SJCRH30 (cell line): ENCODE results near the gene DDA1. TPM values are rescaled to one million over a fixed set of nuclear protein-coding genes. Genes with fewer than 3 reads are reported as not detected.

Experiments
- DNase-seq, 2 experiments: peaks; one replicate each; pipeline ENCODE4 v3.0.0-alpha.2; 2015 to 2020
- H3K27ac ChIP-seq: fragments of 250-450 bp; sonication (Bioruptor Pico); 2 replicates; pipeline ENCODE4 v1.5.1; 2020; ENCODE audit warnings: mild to moderate bottlenecking, moderate library complexity
- H3K27me3 ChIP-seq: fragments of 250-450 bp; sonication (Bioruptor Pico); 2 replicates; pipeline ENCODE4 v1.5.1; 2020; ENCODE audit warnings: mild to moderate bottlenecking, moderate library complexity
- H3K36me3 ChIP-seq: fragments of 250-450 bp; sonication (Bioruptor Pico); 2 replicates; pipeline ENCODE4 v1.5.1; 2020; ENCODE audit warnings: mild to moderate bottlenecking, moderate library complexity
- H3K4me1 ChIP-seq: fragments of 250-450 bp; sonication (Bioruptor Pico); 2 replicates; pipeline ENCODE4 v1.5.1; 2020; ENCODE audit warnings: mild to moderate bottlenecking, moderate library complexity
- H3K4me3 ChIP-seq: fragments of 250-450 bp; sonication (Bioruptor Pico); 2 replicates; pipeline ENCODE4 v1.5.1; 2020; ENCODE audit warnings: mild to moderate bottlenecking, moderate library complexity
- H3K9me3 ChIP-seq: fragments of 250-450 bp; sonication (Bioruptor Pico); replicated peaks from 2 replicates; pipeline ENCODE4 v1.5.1; 2020; ENCODE audit warnings: mild to moderate bottlenecking, moderate library complexity
- total RNA-seq: library from RNA; depleted of rRNA; stranded (reverse); fragments of >200 nt; shearing (Covaris generic); gene quantifications from 2 replicates; pipeline ENCODE4 v1.2.3, GENCODE V29; 2014

DDA1 gene
- total RNA-seq, 1 experiment from 2014 or later: 34.2 TPM

DNA sequence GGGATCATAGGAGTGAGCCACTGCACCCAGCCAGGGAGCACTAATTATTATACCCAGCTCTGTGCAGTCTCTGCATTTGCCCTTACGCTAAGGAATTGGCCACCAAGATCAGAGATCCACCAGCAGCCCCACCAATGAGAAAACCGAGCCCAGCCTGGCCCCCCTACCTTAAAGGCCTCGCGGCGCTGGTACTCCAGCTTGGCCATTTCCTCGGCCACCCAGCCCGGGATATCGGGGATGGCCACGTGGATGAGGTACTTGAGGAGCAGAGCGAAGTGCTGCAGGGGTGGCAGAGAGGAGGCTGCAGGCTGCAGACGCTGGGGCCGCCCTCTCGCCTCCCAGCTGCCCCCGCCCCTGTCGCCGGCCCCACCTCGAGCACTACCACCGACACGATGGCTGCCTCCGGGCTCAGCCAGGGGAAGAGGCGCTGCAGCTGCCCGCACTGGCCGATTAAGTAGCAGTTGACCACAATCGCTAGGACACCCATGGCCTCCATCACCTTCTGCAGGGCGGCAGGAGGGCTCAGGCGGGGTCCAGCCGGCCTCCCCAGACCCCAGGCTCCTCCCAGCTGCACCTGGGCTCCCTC lies 17.8 kb downstream of the DDA1 start:
- H3K27ac ChIP-seq: no peak overlapping the region
- no peaks in the 10 kb centered on the region for H3K9me3 ChIP-seq
- no peaks in the 10 kb centered on the region for H3K27me3 ChIP-seq
- no peaks in the 10 kb centered on the region; the same call in 1 of the 2 replicates for H3K4me1 ChIP-seq
- H3K4me3 ChIP-seq: no peak overlapping the region
- H3K36me3 ChIP-seq: no peaks in the 10 kb centered on the region
- DNase-seq: no peak

DNA sequence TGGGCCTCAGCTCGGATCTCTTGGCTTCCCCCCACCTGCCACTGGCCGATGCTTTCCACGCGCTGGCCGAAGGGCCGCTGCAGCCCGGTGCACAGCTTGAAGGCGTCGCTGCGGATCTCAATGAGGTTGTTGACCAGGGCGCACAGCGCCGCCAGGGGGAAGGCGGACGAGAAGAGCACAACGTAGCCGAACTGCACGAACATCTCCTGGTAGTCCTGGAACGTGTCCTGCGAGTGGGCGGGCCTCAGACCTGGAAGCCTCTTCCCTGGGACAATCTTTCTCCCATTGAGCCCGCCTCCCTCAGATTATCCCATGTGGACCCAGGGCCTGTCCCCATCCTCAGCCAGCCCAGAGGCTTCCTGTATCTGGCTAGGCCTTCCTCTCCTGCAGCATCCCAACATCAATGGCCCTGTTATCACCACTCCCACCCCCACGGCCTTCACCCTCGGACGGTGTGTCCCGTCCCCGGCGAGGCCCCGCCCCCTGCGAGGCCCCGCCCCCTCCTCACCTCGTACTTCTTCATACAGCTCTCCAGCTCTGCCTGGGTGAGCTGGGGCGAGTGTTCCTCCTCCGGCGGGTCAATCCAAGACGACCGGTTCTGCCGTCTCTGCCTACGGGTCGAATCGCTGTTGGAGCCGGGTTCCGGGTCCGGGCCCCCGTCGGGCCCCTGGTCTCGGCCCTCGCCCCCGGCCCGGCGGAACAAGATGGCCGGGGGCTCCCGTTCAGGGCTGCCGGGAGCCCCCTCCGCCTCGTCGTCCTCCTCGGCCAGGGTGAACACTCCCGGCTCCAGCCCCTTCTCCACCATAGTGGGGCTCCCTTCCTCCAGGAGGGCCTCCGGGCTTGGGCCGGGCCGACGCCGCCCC lies 18.5 kb downstream of the DDA1 start:
- Histone ChIP-seq H3K9me3 (no peaks in the 10 kb centered on the region), H3K36me3 (no peaks in the 10 kb centered on the region), H3K27ac (no peak overlapping the region), H3K27me3 (no peaks in the 10 kb centered on the region), H3K4me3 (no peak overlapping the region), H3K4me1 (no peaks in the 10 kb centered on the region; the same call in 1 of the 2 replicates)
- no peak for DNase-seq

DNA sequence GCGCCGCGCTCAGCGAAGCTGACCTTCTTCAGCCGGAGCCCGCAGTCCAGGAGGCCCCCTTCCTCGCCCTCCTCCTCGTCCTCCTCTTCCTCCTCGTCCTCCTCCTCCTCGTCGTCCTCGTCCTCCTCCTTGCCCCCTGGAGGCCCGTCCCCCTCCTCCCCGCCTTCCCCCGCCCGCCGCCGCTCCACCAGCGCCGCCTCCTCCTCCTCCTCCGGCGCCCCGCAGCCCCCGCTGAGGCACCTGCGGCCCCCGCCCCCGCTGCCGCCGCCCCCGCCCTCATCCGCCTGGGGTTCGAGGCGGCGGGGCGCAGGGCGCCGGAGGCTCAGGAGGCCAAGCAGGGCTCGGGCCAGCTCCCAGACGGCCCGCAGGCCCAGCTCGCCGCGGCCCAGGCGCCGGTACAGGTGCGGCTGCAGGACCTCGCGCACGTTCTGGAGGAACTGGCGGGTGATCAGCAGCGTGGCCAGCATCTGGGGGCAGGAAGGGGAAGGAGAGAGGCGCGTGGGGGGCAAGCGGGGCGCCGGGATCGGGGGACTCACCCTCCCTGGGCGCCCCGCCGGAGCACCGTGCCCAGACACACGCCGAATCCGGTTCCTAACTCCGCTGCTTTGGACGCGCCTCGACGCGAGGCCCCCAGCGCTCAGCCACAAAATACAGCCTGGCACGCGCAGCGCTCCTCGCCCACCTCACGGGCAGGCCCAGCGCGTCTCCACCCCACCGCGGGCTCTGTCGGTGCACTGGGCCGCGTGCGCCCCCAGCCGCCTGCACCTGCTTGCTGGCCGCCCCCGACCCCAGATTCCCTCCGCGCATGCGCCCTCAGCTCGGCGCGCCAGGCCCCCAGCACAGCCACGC lies 19.4 kb downstream of the DDA1 start:
- H3K4me3 ChIP-seq: no peak overlapping the region
- no peaks in the 10 kb centered on the region for H3K9me3 ChIP-seq
- DNase-seq: no peak
- no peaks in the 10 kb centered on the region for H3K27me3 ChIP-seq
- no peaks in the 10 kb centered on the region; the same call in 1 of the 2 replicates for H3K4me1 ChIP-seq
- H3K27ac ChIP-seq: no peak overlapping the region
- H3K36me3 ChIP-seq: no peaks in the 10 kb centered on the region

DNA sequence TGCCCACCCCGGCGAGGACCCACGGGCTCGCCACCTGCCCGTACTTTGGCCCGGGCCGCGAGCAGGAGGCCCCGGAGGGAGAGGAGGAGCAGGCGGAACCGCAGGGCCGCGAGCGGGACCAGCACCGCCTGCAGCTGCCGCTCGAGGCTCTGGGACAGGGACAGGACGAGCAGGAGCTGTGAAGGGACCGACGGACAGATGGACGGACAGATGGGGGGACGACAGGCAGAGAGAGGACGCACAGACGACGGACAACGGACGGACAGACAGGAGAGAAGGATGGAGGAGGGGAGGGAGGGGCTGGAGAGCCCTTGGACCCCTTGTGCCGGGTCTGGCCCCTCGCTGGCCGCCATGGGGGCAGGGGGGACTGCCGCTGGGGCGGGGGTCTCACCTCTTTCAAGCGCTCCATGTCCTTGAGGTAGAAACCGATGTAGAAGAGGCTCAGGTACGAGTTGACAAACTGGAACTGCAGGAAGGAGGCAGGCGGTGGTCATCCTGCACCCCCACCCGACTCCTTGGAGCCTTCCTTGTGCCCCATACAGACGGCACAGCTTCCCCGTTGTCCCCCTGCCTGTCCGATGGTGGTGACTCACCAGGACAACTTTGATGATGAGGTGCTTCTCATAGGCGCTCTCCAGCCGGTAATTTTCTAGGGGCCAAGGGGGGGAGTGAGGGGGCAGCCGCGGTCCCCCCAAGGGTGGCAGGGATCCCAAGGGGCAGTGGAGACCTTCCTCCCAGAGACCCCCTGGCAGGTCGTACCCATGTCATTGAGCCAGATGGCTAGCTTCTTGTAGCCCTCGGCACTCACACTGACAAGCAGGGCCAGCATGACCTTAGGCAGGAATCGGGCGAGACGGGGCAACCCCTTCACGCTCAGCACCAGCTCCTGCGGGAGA lies 20.3 kb downstream of the DDA1 start:
- H3K4me1 ChIP-seq: peaks cover 2% of the 10 kb centered on the region; the same call in 1 of the 2 replicates

DNA sequence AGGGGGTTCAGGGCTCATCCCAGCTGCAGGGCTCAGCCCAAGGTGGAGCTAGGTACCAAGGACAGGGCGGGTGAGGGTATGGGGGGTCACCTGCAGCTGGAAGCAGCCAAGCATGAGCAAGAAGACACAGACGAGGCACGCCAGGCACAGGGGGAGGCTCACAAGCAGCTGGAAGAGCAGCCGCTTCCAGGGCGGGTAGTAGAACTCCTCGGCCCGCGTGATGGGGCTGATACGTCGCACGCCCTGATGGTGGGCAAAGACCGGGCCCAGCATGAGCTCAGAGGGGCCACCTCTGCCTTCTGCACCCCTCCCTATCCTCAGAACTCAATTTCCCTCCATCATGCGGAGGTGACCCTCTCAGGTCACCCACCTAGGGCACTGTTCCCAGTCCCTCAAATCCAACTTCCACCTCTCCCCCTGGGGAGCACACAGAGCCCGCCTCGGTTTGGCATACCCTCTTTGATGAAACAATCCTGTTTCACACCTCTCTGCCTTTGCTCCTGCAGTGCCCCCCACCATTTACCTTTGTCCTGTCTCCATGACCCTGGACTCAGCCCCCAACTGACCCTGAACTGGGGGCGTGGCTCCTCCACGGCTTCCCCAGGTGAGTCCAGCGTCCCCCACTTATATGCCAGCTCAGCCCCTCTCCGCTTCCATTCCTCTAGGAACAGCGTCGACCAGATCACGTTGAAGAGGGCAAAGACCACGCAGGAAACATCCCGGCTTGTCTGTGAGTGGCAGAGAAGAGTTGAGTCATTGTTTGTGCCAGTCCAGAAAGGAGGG lies 21.1 kb downstream of the DDA1 start:
- Histone ChIP-seq H3K9me3 (no peaks in the 10 kb centered on the region), H3K4me1 (peaks cover 2% of the 10 kb centered on the region; the same call in 1 of the 2 replicates), H3K27me3 (no peaks in the 10 kb centered on the region), H3K4me3 (no peak overlapping the region), H3K27ac (no peak overlapping the region), H3K36me3 (no peaks in the 10 kb centered on the region)
- no peak for DNase-seq

More for the DNA sequence above, 20.3 kb downstream of the DDA1 start:
- H3K36me3 ChIP-seq: no peaks in the 10 kb centered on the region
- no peak for DNase-seq
- H3K4me3 ChIP-seq: no peak overlapping the region
- no peaks in the 10 kb centered on the region for H3K27me3 ChIP-seq
- H3K27ac ChIP-seq: no peak overlapping the region
- H3K9me3 ChIP-seq: no peaks in the 10 kb centered on the region

DNA sequence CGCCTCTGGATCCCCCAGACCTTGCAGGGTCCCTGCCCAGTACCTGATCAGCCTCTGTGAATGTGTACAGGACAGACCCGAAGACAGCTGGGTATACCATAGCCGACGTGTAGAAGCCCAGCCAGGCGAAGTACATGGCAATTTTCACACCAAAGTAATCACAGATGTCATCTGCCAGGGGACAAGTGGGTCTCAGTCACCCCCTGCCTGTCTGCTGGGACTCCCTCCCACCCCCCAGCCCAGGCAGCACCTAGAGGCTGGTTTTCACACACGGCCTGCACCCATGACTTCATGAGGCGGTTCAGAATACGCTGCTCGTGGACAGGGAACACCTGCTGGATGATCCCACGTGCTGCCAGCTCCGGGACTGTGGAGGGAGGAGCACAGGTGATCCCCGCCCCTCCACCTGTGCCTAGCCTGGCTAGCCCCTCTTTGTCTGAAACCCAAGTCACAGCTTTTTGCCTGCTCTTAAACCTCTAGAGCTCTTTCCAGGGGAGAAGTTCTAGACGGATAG lies 21.7 kb downstream of the DDA1 start:
- no peak overlapping the region for H3K4me3 ChIP-seq
- H3K36me3 ChIP-seq: no peaks in the 10 kb centered on the region
- H3K27ac ChIP-seq: no peak overlapping the region
- peaks cover 2% of the 10 kb centered on the region; the same call in 1 of the 2 replicates for H3K4me1 ChIP-seq
- no peaks in the 10 kb centered on the region for H3K9me3 ChIP-seq
- no peak for DNase-seq
- H3K27me3 ChIP-seq: no peaks in the 10 kb centered on the region

DNA sequence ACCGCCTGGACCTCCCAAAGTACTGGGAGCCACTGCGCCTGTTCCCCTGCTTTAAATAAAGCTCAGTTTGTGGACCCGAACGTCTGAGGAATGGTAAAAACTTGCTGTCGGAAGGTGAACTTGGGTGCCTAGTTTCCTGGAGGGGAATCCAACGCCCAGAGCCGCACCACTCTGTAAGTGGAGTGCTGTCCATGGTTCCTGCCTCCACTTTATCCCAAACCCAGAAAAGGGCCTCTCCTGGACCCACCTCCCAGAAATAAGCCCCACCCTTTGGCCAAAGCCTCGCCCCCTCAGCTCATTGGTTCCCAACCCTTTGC lies 23.0 kb downstream of the DDA1 start:
- no peak overlapping the region for H3K4me3 ChIP-seq
- no peaks in the 10 kb centered on the region for H3K27me3 ChIP-seq
- H3K9me3 ChIP-seq: no peaks in the 10 kb centered on the region
- H3K4me1 ChIP-seq: peaks cover 2% of the 10 kb centered on the region; the same call in 1 of the 2 replicates
- H3K36me3 ChIP-seq: no peaks in the 10 kb centered on the region
- no peak for DNase-seq
- H3K27ac ChIP-seq: no peak overlapping the region

DNA sequence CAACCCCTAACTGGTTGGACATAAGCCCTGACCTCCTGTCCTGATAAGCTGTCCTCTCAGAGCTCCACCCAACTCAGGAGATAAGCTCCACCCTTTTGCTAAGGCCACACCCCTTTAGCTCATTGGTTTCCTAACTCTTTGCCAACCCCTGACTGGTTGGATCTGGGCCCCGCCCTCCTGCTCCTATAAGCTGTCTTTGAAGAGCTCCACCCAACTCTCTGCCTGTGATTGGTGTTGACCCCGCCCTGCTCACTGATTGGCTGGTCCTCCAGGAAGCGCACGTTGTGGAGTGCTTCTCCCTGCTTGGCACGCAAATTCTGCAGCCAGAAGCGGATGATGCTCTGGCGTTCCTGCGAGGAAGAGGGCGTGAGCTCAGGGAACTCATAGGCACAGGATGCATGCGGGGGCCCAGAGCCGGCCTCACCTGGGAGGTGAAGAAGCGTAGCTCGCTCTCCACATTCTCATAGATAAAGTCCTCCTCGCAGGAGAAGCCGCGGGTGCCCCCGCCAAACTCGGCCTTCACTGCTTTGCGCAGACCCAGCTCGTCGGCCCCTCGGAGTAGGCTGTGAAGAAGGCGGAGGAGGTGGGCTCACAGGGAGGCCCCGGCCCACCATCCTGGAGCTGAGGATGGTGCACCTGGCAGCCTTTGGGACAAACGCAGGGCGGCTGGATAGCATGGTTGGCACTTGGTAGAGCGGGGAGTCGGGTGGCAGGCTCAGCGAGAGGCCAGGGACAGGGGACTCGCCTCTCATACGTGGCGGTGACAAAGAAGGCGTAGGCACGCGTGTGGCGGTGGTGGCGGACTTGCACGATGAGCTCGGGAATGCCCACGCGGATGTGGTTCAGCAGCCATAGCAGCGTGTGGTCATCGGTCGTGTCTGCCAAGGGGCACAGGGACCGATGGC lies 23.6 kb downstream of the DDA1 start:
- Histone ChIP-seq H3K9me3 (no peaks in the 10 kb centered on the region), H3K27ac (no peak overlapping the region), H3K4me1 (peaks cover 2% of the 10 kb centered on the region; the same call in 1 of the 2 replicates), H3K4me3 (no peak overlapping the region), H3K27me3 (no peaks in the 10 kb centered on the region), H3K36me3 (no peaks in the 10 kb centered on the region)
- peak; percentile 75 to 83 for DNase-seq

DNA sequence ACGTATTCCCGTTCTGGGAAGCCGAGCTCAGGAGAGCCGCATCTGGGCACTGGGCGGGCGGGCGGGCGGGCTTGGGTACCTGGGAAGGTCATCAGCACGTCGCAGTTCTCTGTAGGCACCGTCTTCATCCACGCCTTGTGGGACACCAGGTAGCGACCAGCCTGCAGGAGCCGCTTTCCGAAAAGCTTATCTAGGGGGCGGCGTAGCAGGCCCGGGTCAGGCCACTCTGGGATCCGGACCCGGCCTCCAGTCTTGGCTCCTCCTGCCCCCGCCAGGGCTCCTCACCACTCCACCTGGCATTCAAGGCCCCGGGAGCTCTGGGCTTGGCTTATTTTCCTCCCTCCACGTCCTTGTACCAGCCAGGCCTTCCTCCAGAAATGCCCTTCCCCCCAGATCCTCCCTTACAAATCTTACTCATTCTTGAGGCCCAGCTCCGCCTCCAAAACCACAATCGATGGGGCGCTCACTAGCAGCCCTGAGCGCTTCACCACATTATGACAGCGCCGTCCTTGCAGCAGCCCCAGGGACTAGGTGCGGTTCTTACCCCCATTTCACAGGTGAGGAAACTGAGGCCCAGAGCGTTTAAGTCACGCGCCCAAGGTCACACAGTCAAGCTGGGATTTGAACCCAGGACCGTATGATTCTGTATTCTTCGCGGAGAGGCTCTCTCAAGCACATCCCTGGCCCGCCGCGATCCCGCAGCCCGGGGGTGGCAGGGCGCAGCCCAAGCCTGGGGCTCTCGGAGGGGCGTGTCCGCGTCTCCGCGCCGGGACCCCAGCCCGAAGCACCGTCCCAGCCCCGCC lies 24.4 kb downstream of the DDA1 start:
- Histone ChIP-seq H3K27ac (no peak overlapping the region), H3K4me1 (peaks cover 4% of the 10 kb centered on the region; the same call in 1 of the 2 replicates)
- no peak for DNase-seq

DNA sequence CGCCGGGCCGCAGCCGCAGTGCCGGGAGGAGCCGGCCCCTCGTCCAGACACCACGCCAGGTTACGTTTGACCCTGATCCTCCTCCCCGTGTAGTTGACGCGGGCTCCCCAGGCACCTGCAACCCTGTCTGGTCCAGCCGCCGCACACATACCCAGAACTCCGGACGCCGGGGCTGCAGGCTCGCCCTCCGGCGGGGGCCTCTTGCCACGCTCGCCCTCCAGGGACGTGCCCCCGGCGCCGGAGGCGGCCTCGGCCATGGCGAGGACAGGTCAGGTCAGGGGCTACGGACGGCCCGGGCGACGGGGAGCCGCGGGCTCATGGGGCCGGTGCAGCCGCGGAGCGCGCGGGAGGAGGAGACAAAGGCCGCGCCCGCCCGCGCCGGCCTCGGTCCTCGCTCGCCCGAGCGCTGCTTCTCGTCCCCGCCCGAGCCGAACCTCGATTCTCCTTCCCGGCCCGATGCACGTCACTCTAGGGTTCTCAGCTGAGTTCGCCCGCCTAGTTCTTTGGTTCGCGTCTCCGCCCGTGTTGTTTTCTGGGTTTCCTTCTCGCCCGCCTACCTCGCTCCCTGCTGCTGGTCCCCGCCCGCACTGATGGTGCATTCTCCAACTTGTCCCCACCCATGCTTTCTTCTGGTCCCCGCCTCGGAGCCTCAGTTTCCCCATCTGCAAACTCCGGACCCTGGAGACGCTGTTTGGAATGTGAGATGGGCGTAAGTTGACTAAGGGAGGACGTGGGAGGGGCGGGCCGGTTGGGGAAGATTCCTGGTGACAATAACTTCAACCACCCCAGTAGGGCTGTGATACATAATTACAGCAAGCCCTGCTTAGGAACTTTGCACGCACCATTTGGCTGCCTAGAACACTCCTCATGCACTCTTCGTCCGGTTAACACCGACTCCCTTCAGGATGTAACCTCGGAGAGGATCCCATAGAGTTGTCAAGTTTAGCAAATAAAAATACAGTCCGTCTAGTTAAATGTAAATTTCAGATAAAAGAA lies 25.3 kb downstream of the DDA1 start, which contains the start of gene ANO8:
TSS of gene ANO8 (minus strand) at position 442 of the 996 bp plus-strand sequence. CDS start at position 257, 185 bp downstream.
- H3K27ac ChIP-seq: no peak within 1 kb of the TSS
- peak within 1 kb of the TSS; percentile 70 for H3K4me3 ChIP-seq
- no peaks in the 10 kb centered on the region for H3K9me3 ChIP-seq
- no peaks in the 10 kb centered on the region for H3K27me3 ChIP-seq
- H3K4me1 ChIP-seq: peaks cover 4% of the 10 kb centered on the region; the same call in 1 of the 2 replicates
- H3K36me3 ChIP-seq: no peaks in the 10 kb centered on the region
- DNase-seq: peak; percentile 99

More for the DNA sequence above, 24.4 kb downstream of the DDA1 start:
- Histone ChIP-seq H3K9me3 (no peaks in the 10 kb centered on the region), H3K27me3 (no peaks in the 10 kb centered on the region), H3K36me3 (no peaks in the 10 kb centered on the region), H3K4me3 (peak overlapping the region; percentile 70)

DNA sequence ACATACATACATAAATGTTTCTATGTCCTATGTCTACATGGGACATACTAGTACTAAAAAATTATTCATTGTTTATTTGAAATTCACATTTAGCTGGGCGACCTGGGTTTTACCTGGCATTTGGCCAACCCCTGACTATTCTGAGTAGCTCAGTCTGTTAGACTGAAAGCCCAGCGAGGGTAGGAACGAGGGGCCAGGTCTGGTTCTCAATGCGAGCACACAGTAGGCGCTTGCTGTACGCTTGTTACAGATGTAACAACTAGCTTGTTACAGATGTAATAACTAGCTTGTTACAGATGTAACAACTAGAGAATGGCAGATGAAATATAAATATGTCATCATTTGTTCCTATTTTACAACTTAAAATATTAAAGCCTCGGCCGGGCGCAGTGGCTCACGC lies 26.2 kb downstream of the DDA1 start:
- no peak for DNase-seq
- H3K27ac ChIP-seq: no peak overlapping the region

More for the DNA sequence above, 26.2 kb downstream of the DDA1 start:
- Histone ChIP-seq H3K4me3 (no peak overlapping the region), H3K27me3 (no peaks in the 10 kb centered on the region), H3K9me3 (no peaks in the 10 kb centered on the region), H3K4me1 (peaks cover 4% of the 10 kb centered on the region; the same call in 1 of the 2 replicates), H3K36me3 (no peaks in the 10 kb centered on the region)
